ENCODE measurements around the gene TAS2R40.
"Not testable (repeated sequence)": the region's sequence is repeated elsewhere in the genome, so short reads cannot be mapped to it uniquely, and the experiment has no call there.

Gene TAS2R40

GRCh38 chr7:143252006-143252405 lies 30.2 kb downstream of the TAS2R40 start:
- no peak for DNase-seq

GRCh38 chr7:143255564-143255963 lies 33.7 kb downstream of the TAS2R40 start:
- DNase-seq, result no peak

GRCh38 chr7:143256325-143256724 lies 34.5 kb downstream of the TAS2R40 start:
- no peak for DNase-seq

- DNase-seq, result no peak
Observed at GRCh38 chr7:143256932-143257331, 35.1 kb downstream of the TAS2R40 start.

- DNase-seq, result no peak
Observed at GRCh38 chr7:143257501-143257900, 35.7 kb downstream of the TAS2R40 start.

- no peak for DNase-seq
Observed at GRCh38 chr7:143258831-143259230, 37.0 kb downstream of the TAS2R40 start.

GRCh38 chr7:143259765-143260164 lies 37.9 kb downstream of the TAS2R40 start:
- DNase-seq, result no peak

- DNase-seq, result no peak
Observed at GRCh38 chr7:143261901-143262300, 40.1 kb downstream of the TAS2R40 start.

GRCh38 chr7:143263266-143264195 lies 41.7 kb downstream of the TAS2R40 start, which contains the start of gene GSTK1:
Gene GSTK1, plus strand, starts transcription at chr7:143263441. Its CDS starts 73 bp downstream, at chr7:143263514.
- peak; percentile 68 for DNase-seq

GRCh38 chr7:143264196-143264568 lies 42.3 kb downstream of the TAS2R40 start:
- not testable (repeated sequence) for DNase-seq

GRCh38 chr7:143265017-143265693 lies 43.3 kb downstream of the TAS2R40 start:
- DNase-seq, result no peak

- no peak for DNase-seq
Observed at GRCh38 chr7:143269251-143269650, 47.4 kb downstream of the TAS2R40 start.

GRCh38 chr7:143271240-143271639 lies 49.4 kb downstream of the TAS2R40 start:
- DNase-seq, result no peak
